ENCODE data around the gene RBFOX2.

DNA sequence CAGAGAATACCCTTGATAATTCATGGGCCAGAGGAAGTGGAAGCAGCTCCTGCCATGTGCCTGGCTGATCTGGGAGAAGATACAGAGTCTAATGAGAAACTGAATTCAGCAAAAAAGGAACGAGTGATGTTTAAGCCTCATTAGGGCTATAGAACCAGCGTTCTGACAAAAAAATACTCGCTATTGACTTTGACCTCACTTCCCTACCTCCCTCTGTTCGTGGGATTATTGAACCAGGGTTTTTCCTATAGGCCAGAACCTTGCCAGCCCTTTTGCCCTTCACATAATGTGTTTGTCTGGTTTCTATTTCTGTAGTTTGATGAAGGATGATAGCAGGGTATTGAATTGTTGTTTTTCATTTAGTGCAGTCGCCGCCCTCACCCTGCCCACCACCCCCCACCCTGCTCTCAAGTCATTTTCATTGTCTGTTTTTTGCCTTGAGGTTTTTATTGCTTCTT lies 7.6 kb upstream of the RBFOX2 start:
- TF ChIP-seq POLR2AphosphoS5 (IDR thresholded peaks at IDR 0.05; ENCODE audit: borderline replicate concordance, low read depth, low read length) (no peak), EZH2 (IDR thresholded peaks at IDR 0.05) (no peak), FOXP2 (optimal IDR thresholded peaks at IDR 0.05; ENCODE audit: control extremely low read depth, extremely low read length, insufficient read depth) (no peak)

Data from SK-N-MC (cell line).